HEK293 (cell line): Measurements from ENCODE around the gene UBE2M.

Source experiments
- CTCF ChIA-PET: fragments of 350-600 bp; formaldehyde crosslinking; extraction: SDS; loops from one replicate; lab custom pipeline; 2021; ENCODE audit warnings: antibody characterized with exemption; lab: Yijun Ruan, JAX
- POLR2A ChIA-PET: fragments of 300-600 bp; formaldehyde crosslinking; extraction: SDS; loops from one replicate; lab custom pipeline; 2020; ENCODE audit warnings: antibody characterized with exemption, inconsistent platforms; lab: Yijun Ruan, JAX
- H3K27ac ChIP-seq: fragments of 200-500 bp; sonication (Bioruptor generic); 2 replicates; pipeline ENCODE4 v1.5.1; 2014; ENCODE audit warnings: low read depth, low read length, control low read depth, inconsistent platforms; ENCODE audit errors: extremely low read depth
- H3K36me3 ChIP-seq, 2 experiments: fragments of 200-500 bp in 1 of 2; sonication (Bioruptor generic) in 1 of 2; 1 replicate in 1 of 2; 2 replicates in 1 of 2; pipeline ENCODE4 v1.5.1; 2014 to 2017; ENCODE audit warnings: inconsistent platforms in 2 of 2, low read length in 2 of 2; ENCODE audit not compliant: control insufficient read depth in 2 of 2, insufficient read depth in 1 of 2
- H3K4me1 ChIP-seq: fragments of 200-500 bp; sonication (Bioruptor generic); 2 replicates; pipeline ENCODE4 v1.5.1; 2014; ENCODE audit warnings: mild to moderate bottlenecking, low read length, inconsistent platforms; ENCODE audit not compliant: control insufficient read depth, insufficient read depth
- H3K4me3 ChIP-seq: 2 replicates; pipeline ENCODE4 v1.5.1; 2011; ENCODE audit warnings: low read depth, mild to moderate bottlenecking, control low read depth, low read length, moderate library complexity
- H3K9me3 ChIP-seq: fragments of 200-500 bp; sonication (Bioruptor generic); 2 replicates; pipeline ENCODE4 v1.5.1; 2014; ENCODE audit warnings: low read depth, low read length, inconsistent platforms; ENCODE audit not compliant: control insufficient read depth, insufficient read depth
- CTCF ChIP-seq: fragments of 450-650 bp; formaldehyde crosslinking; IDR thresholded peaks from 2 replicates; pipeline ENCODE4 v1.5.1; 2016; ENCODE audit warnings: missing biosample characterization, missing genetic modification characterization
- PRDM10 ChIP-seq: fragments of 450-650 bp; formaldehyde crosslinking; IDR thresholded peaks from 2 replicates; pipeline ENCODE4 v1.5.1; 2016; ENCODE audit warnings: missing biosample characterization, missing genetic modification characterization
- PRDM2 ChIP-seq: fragments of 450-650 bp; formaldehyde crosslinking; IDR thresholded peaks from 2 replicates; pipeline ENCODE4 v1.5.1; 2016; ENCODE audit warnings: missing biosample characterization, missing genetic modification characterization, borderline replicate concordance
- SCRT2 ChIP-seq: fragments of 450-650 bp; formaldehyde crosslinking; IDR thresholded peaks from 2 replicates; pipeline ENCODE4 v1.5.1; 2016; ENCODE audit warnings: missing biosample characterization, missing genetic modification characterization
- ZNF146 ChIP-seq: fragments of 450-650 bp; formaldehyde crosslinking; IDR thresholded peaks from 2 replicates; pipeline ENCODE4 v1.5.1; 2016; ENCODE audit warnings: missing biosample characterization, missing genetic modification characterization
- ZNF311 ChIP-seq: fragments of 450-650 bp; formaldehyde crosslinking; IDR thresholded peaks from 2 replicates; pipeline ENCODE4 v1.5.1; 2017; ENCODE audit warnings: missing biosample characterization, missing genetic modification characterization, borderline replicate concordance
- ZNF366 ChIP-seq: fragments of 450-650 bp; formaldehyde crosslinking; conservative IDR thresholded peaks from 2 replicates; pipeline ENCODE4 v1.5.1; 2016; ENCODE audit warnings: missing biosample characterization, missing genetic modification characterization
- ZNF555 ChIP-seq: fragments of 450-650 bp; formaldehyde crosslinking; conservative IDR thresholded peaks from 2 replicates; pipeline ENCODE4 v1.5.1; 2017; ENCODE audit warnings: missing biosample characterization, mild to moderate bottlenecking, missing genetic modification characterization, inconsistent platforms
- ZNF580 ChIP-seq: fragments of 450-650 bp; formaldehyde crosslinking; IDR thresholded peaks from 2 replicates; pipeline ENCODE4 v1.5.1; 2016; ENCODE audit warnings: missing biosample characterization, missing genetic modification characterization
- ZNF624 ChIP-seq: fragments of 450-650 bp; formaldehyde crosslinking; IDR thresholded peaks from 2 replicates; pipeline ENCODE4 v1.5.1; 2017; ENCODE audit warnings: missing biosample characterization, missing genetic modification characterization
- ZSCAN16 ChIP-seq: fragments of 450-650 bp; formaldehyde crosslinking; IDR thresholded peaks from 2 replicates; pipeline ENCODE4 v1.5.1; 2016; ENCODE audit warnings: missing biosample characterization, missing genetic modification characterization

UBE2M gene

GRCh38 chr19:58581227-58582141, 23.1 kb upstream of the UBE2M start (continued):
- peak; percentile 63 for TF ChIP-seq CTCF
- no peak for TF ChIP-seq ZNF146 (tag by site-specific recombination)
- TF ChIP-seq ZNF555 = no peak
- TF ChIP-seq SCRT2 (tag by site-specific recombination) = peak; percentile 99
- TF ChIP-seq, all 188 proteins: peak for 8

- Histone ChIP-seq H3K9me3 (no peaks in the 10 kb centered on the region), H3K36me3 (peaks cover 0 to 29% of the 10 kb centered on the region in 2 experiments; a peak in 2 of 3 replicates), H3K4me1 (peaks cover 1% of the 10 kb centered on the region)
- POLR2A ChIA-PET = interaction anchor here (1.2 to 2.2 kb wide), 4 partner anchors 20 to 60 kb away, joined by 3 to 11 read pairs (median 6); partner anchors contain the start of genes CHMP2A and ZBTB45
- CTCF ChIA-PET = interaction anchor here (0.6 to 3.0 kb wide), 4 partner anchors 46 to 382 kb away, joined by 3 to 25 read pairs (median 3); partner anchors contain the start of gene ZBTB45
- TF ChIP-seq PRDM10 (tag by site-specific recombination) = peak; percentile 53
- TF ChIP-seq PRDM2 (tag by site-specific recombination) = no peak
- TF ChIP-seq ZSCAN16 (tag by site-specific recombination) = no peak
- no peak for TF ChIP-seq ZNF624 (tag by site-specific recombination)
- no peak for TF ChIP-seq ZNF580
- TF ChIP-seq ZNF366 (tag by site-specific recombination) = peak; percentile 68
- no peak for TF ChIP-seq ZNF311 (tag by site-specific recombination)
- TF ChIP-seq, all 188 proteins: peak for 2
- H3K27ac ChIP-seq = no peak overlapping the region
- no peak overlapping the region for H3K4me3 ChIP-seq
These were observed 21.2 kb upstream of the UBE2M start for GRCh38 chr19:58579473-58580142.
